Vagina (tissue), 2 donors: ENCODE data around the gene PLEKHM2.

Source experiments
- POLR2AphosphoS5 ChIP-seq, 2 donors: sonication (generic); formaldehyde crosslinking; IDR thresholded peaks; one replicate each; pipeline ENCODE4 v1.9.0; 2017; ENCODE audit warnings: antibody characterized with exemption in 2 of 2, mild to moderate bottlenecking in 2 of 2, low read depth in 1 of 2; ENCODE audit not compliant: insufficient read depth in 1 of 2
- TF ChIP-seq, protein P1 (sequence below), 3 experiments: fragments of 450-650 bp in 2 of 3; fragments of 200-600 bp in 1 of 3; sonication (generic) in 1 of 3; IDR thresholded peaks; one replicate each; pipeline ENCODE4 v1.5.1; 2017 to 2019; ENCODE audit warnings: antibody characterized with exemption in 3 of 3, mild to moderate bottlenecking in 2 of 3, moderate library complexity in 2 of 3

DNA sequence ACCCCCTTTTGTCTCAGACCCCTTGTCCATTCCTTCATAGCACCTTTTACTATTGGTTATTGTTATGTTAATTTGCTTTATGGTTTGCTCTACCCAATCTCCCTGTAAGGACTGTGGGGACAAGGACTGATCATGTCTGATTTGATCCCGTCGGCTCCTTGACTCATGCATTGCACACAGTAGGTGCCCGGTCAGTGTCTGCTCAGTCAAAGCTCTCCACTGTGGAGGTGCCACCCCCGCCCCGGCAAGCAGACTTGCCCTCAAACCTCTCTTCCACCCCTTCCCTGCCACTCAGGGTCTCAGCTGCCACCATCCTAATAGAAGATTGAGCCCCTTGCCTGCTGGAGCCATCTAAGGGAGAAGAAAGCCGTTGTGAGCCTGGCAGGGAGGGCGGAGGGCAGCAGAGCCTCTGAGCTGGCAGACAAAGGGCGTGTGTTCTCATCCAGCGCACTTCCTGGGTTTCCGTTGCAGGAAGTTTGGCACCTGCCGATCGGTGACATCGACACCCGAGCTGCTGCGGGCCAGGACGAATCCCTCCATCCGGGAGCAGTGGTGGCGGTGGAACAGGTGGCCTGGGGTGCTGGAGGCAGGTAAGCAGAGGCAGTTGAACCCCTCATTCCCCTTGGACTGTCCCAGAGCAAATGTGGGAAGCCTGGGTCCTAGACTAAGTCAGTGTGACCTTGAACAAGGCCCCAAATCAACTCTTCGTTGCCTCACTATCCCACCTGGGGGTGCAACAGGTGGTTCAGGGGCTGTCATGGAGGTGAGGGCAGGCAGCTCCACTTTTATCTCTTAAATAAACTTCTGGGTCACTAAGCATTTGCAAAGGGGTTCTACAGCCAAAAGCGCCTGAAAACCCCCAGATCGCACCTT is 72.3 kb downstream of the PLEKHM2 start:
- TF ChIP-seq, protein P1, sequence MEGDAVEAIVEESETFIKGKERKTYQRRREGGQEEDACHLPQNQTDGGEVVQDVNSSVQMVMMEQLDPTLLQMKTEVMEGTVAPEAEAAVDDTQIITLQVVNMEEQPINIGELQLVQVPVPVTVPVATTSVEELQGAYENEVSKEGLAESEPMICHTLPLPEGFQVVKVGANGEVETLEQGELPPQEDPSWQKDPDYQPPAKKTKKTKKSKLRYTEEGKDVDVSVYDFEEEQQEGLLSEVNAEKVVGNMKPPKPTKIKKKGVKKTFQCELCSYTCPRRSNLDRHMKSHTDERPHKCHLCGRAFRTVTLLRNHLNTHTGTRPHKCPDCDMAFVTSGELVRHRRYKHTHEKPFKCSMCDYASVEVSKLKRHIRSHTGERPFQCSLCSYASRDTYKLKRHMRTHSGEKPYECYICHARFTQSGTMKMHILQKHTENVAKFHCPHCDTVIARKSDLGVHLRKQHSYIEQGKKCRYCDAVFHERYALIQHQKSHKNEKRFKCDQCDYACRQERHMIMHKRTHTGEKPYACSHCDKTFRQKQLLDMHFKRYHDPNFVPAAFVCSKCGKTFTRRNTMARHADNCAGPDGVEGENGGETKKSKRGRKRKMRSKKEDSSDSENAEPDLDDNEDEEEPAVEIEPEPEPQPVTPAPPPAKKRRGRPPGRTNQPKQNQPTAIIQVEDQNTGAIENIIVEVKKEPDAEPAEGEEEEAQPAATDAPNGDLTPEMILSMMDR (IDR thresholded peaks at IDR 0.05) = no peak
- peak in 1 of 2 donors; percentile 20 for TF ChIP-seq POLR2AphosphoS5 (IDR thresholded peaks at IDR 0.05; ENCODE audit: insufficient read depth in 1 of 2, low read depth in 1 of 2)
